Esophagus squamous epithelium (tissue), 4 donors: Measurements from ENCODE around the gene RBPJL.

Source experiments
- CTCF ChIP-seq, 6 experiments: fragments of 450-650 bp in 4 of 6; fragments of 200-600 bp in 2 of 6; sonication (generic) in 2 of 6; IDR thresholded peaks; one replicate each; pipeline ENCODE4 v1.5.1; 2016 to 2019; ENCODE audit warnings: antibody characterized with exemption in 6 of 6, mild to moderate bottlenecking in 4 of 6, moderate library complexity in 4 of 6
- POLR2A ChIP-seq, 4 donors: fragments of 450-650 bp; IDR thresholded peaks; one replicate each; pipeline ENCODE4 v1.6.1; 2017; ENCODE audit warnings: antibody characterized with exemption in 4 of 4, mild to moderate bottlenecking in 4 of 4, moderate library complexity in 3 of 4

GRCh38 chr20:45354423-45355208 is 48.0 kb downstream of the RBPJL start:
- TF ChIP-seq CTCF (IDR thresholded peaks at IDR 0.05): no peak
- TF ChIP-seq POLR2A (IDR thresholded peaks at IDR 0.05): no peak
